H9 (cell line): ENCODE measurements around the gene CHMP1A. TPM values are rescaled to one million over a fixed set of nuclear protein-coding genes. Genes with fewer than 3 reads are reported as not detected.

Experiments used
- DNase-seq: peaks from one replicate; pipeline ENCODE4 v3.0.0-alpha.2; 2017
- H2AFZ ChIP-seq: one replicate; pipeline ENCODE4 v1.6.1; 2013; ENCODE audit warnings: mild to moderate bottlenecking, low read length, control low read depth, moderate library complexity
- H2AK5ac ChIP-seq: 2 replicates; pipeline ENCODE4 v1.6.1; 2013; ENCODE audit warnings: low read length, control low read depth, mixed read lengths; ENCODE audit not compliant: insufficient read length
- H2BK120ac ChIP-seq: one replicate; pipeline ENCODE4 v1.6.1; 2013; ENCODE audit warnings: low read depth, mild to moderate bottlenecking, low read length, control low read depth, inconsistent platforms; ENCODE audit not compliant: poor library complexity, severe bottlenecking
- H2BK12ac ChIP-seq: 2 replicates; pipeline ENCODE4 v1.6.1; 2013; ENCODE audit warnings: low read length, control low read depth, mixed read lengths, low read depth; ENCODE audit not compliant: insufficient read length
- H2BK15ac ChIP-seq: 2 replicates; pipeline ENCODE4 v1.6.1; 2013; ENCODE audit warnings: low read depth, low read length, control low read depth
- H2BK20ac ChIP-seq: one replicate; pipeline ENCODE4 v1.6.1; 2013; ENCODE audit warnings: low read depth, mild to moderate bottlenecking, low read length, control low read depth, inconsistent platforms; ENCODE audit not compliant: poor library complexity, severe bottlenecking
- H2BK5ac ChIP-seq: 2 replicates; pipeline ENCODE4 v1.6.1; 2013; ENCODE audit warnings: low read length, control low read depth, mixed read lengths; ENCODE audit not compliant: insufficient read length
- H3K14ac ChIP-seq: 2 replicates; pipeline ENCODE4 v1.6.1; 2013; ENCODE audit warnings: low read length, control low read depth; ENCODE audit not compliant: insufficient read depth
- H3K18ac ChIP-seq: 2 replicates; pipeline ENCODE4 v1.6.1; 2013; ENCODE audit warnings: low read depth, mild to moderate bottlenecking, mixed read lengths, low read length, control low read depth; ENCODE audit not compliant: insufficient read length
- H3K23ac ChIP-seq: 2 replicates; pipeline ENCODE4 v1.6.1; 2013; ENCODE audit warnings: low read length, control low read depth, mixed read lengths, low read depth; ENCODE audit not compliant: insufficient read length
- H3K23me2 ChIP-seq: 2 replicates; pipeline ENCODE4 v1.6.1; 2013; ENCODE audit warnings: low read depth, mild to moderate bottlenecking, mixed read lengths, low read length, control low read depth; ENCODE audit not compliant: insufficient read length, poor library complexity, severe bottlenecking
- H3K27ac ChIP-seq: 2 replicates; pipeline ENCODE4 v1.5.1; 2013; ENCODE audit warnings: low read length, control low read depth, mixed read lengths, low read depth; ENCODE audit not compliant: insufficient read length
- H3K27me3 ChIP-seq: 2 replicates; pipeline ENCODE4 v1.6.1; 2013; ENCODE audit warnings: low read length, control low read depth, inconsistent platforms; ENCODE audit not compliant: insufficient read depth
- H3K4ac ChIP-seq: 2 replicates; pipeline ENCODE4 v1.6.1; 2013; ENCODE audit warnings: low read depth, mild to moderate bottlenecking, control low read depth, inconsistent platforms, low read length, moderate library complexity
- H3K4me1 ChIP-seq: 2 replicates; pipeline ENCODE4 v1.6.1; 2013; ENCODE audit warnings: low read length, control low read depth, inconsistent platforms; ENCODE audit not compliant: insufficient read depth
- H3K4me2 ChIP-seq: 2 replicates; pipeline ENCODE4 v1.6.1; 2013; ENCODE audit warnings: low read length, control low read depth, mixed read lengths; ENCODE audit not compliant: insufficient read length, insufficient read depth
- H3K56ac ChIP-seq: 2 replicates; pipeline ENCODE4 v1.6.1; 2013; ENCODE audit warnings: low read depth, mild to moderate bottlenecking, mixed read lengths, low read length, control low read depth; ENCODE audit not compliant: insufficient read length
- H3K79me1 ChIP-seq: 2 replicates; pipeline ENCODE4 v1.6.1; 2013; ENCODE audit warnings: low read depth, mild to moderate bottlenecking, moderate library complexity, low read length, control low read depth, inconsistent platforms; ENCODE audit not compliant: insufficient read depth, poor library complexity, severe bottlenecking
- H3K79me2 ChIP-seq: 2 replicates; pipeline ENCODE4 v1.6.1; 2013; ENCODE audit warnings: low read length, control low read depth, inconsistent platforms; ENCODE audit not compliant: insufficient read depth
- H3K9ac ChIP-seq: 2 replicates; pipeline ENCODE4 v1.6.1; 2013; ENCODE audit warnings: low read length, control low read depth, mixed read lengths; ENCODE audit not compliant: insufficient read length; ENCODE audit errors: extremely low read depth
- H3K9me3 ChIP-seq: one replicate; pipeline ENCODE4 v1.6.1; 2013; ENCODE audit warnings: low read depth, low read length, inconsistent platforms; ENCODE audit not compliant: control insufficient read depth
- H3T11ph ChIP-seq: one replicate; pipeline ENCODE4 v1.6.1; 2013; ENCODE audit warnings: mild to moderate bottlenecking, low read length, control low read depth, inconsistent platforms
- H4K20me1 ChIP-seq: one replicate; pipeline ENCODE4 v1.6.1; 2013; ENCODE audit not compliant: control insufficient read depth, insufficient read length, insufficient read depth
- H4K5ac ChIP-seq: 2 replicates; pipeline ENCODE4 v1.6.1; 2013; ENCODE audit warnings: low read depth, mild to moderate bottlenecking, mixed read lengths, low read length, control low read depth; ENCODE audit not compliant: insufficient read length
- H4K8ac ChIP-seq: replicated peaks from 2 replicates; pipeline ENCODE4 v1.6.1; 2013; ENCODE audit warnings: low read length, control low read depth, mixed read lengths, low read depth; ENCODE audit not compliant: insufficient read length
- H4K91ac ChIP-seq: 2 replicates; pipeline ENCODE4 v1.6.1; 2013; ENCODE audit warnings: low read depth, mild to moderate bottlenecking, moderate library complexity, mixed read lengths, low read length, control low read depth; ENCODE audit not compliant: insufficient read length
- H3K27ac Mint-ChIP-seq, 3 experiments: 2 replicates in 2 of 3; 3 replicates in 1 of 3; pipeline ENCODE4 v1.8.0; 2020 to 2021; ENCODE audit warnings: mixed read lengths in 3 of 3, mild to moderate bottlenecking in 1 of 3, moderate library complexity in 1 of 3
- H3K27me3 Mint-ChIP-seq: 2 replicates; pipeline ENCODE4 v1.8.0; 2021; ENCODE audit warnings: low read depth, mild to moderate bottlenecking, moderate library complexity, mixed read lengths
- H3K36me3 Mint-ChIP-seq, 3 experiments: 2 replicates in 2 of 3; 3 replicates in 1 of 3; pipeline ENCODE4 v1.8.0; 2020 to 2021; ENCODE audit warnings: low read depth in 3 of 3, mixed read lengths in 3 of 3; ENCODE audit not compliant: insufficient read depth in 1 of 3
- H3K4me1 Mint-ChIP-seq, 2 experiments: 2 replicates each; pipeline ENCODE4 v1.8.0; 2020; ENCODE audit warnings: mixed read lengths in 2 of 2
- H3K4me3 Mint-ChIP-seq, 2 experiments: 2 replicates in 1 of 2; 3 replicates in 1 of 2; pipeline ENCODE4 v1.8.0; 2020 to 2021; ENCODE audit warnings: mild to moderate bottlenecking in 2 of 2, mixed read lengths in 2 of 2, moderate library complexity in 1 of 2
- H3K9me3 Mint-ChIP-seq, 2 experiments: 2 replicates in 1 of 2; 3 replicates in 1 of 2; pipeline ENCODE4 v1.8.0; 2020; ENCODE audit warnings: mild to moderate bottlenecking in 2 of 2, mixed read lengths in 2 of 2, moderate library complexity in 1 of 2
- CTCF ChIP-seq: fragments of 200-600 bp; sonication (generic); conservative IDR thresholded peaks from 3 replicates; pipeline ENCODE4 v1.8.0; 2021; ENCODE audit warnings: antibody characterized with exemption, mild to moderate bottlenecking
- WGBS: extraction: QIAGEN DNeasy Blood & Tissue Kit; methylation state at CpG from one replicate; pipeline ENCODE4 v1.1.7; 2013; ENCODE audit warnings: missing lambda C conversion rate, low lambda C conversion rate, mixed read lengths; ENCODE audit not compliant: insufficient read length; ENCODE audit errors: extremely low coverage; 5-methylcytosine and 5-hydroxymethylcytosine counted together
- total RNA-seq: library from RNA; stranded (reverse); gene quantifications from 2 replicates; pipeline ENCODE4 v1.2.1, GENCODE V29; 2021

The CHMP1A gene
- total RNA-seq, 1 experiment from 2014 or later = 89.6 TPM

- Mint-ChIP-seq H3K27ac (no peak overlapping the region), H3K36me3 (peaks cover 17 to 39% (median 33%) of the 10 kb centered on the region in 3 experiments), H3K27me3 (peaks cover 2% of the 10 kb centered on the region; the same call in 1 of the 2 replicates), H3K4me1 (peaks cover 9 to 14% of the 10 kb centered on the region in 2 experiments), H3K9me3 (no peaks in the 10 kb centered on the region; a peak in 2 of 5 replicates), H3K4me3 (peak overlapping the region in 1 of 2 experiments; percentile 84; a peak in 2 of 5 replicates)
- Histone ChIP-seq H2BK5ac (no peak overlapping the region), H3K23ac (no peak overlapping the region), H2BK120ac (no peak overlapping the region), H4K5ac (no peak overlapping the region), H2BK20ac (no peak overlapping the region), H4K8ac (no peak overlapping the region), H2AK5ac (no peak overlapping the region), H2BK12ac (no peak overlapping the region), H3K79me1 (peaks cover 2% of the 10 kb centered on the region), H3K4ac (no peak overlapping the region), H3K18ac (no peak overlapping the region), H3K23me2 (peaks cover 7% of the 10 kb centered on the region), H2AFZ (no peak overlapping the region), H3K27ac (no peak overlapping the region), H3K9me3 (no peaks in the 10 kb centered on the region), H3K27me3 (no peaks in the 10 kb centered on the region), H3K56ac (no peak overlapping the region), H3K14ac (no peak overlapping the region; the same call in 1 of the 2 replicates), H3K4me1 (no peaks in the 10 kb centered on the region), H2BK15ac (no peak overlapping the region), H4K91ac (no peak overlapping the region), H3K79me2 (peaks cover 5% of the 10 kb centered on the region; the same call in 1 of the 2 replicates), H3K9ac (no peak overlapping the region), H3K4me2 (no peak overlapping the region), H3T11ph (no peak overlapping the region), H4K20me1 (no peaks in the 10 kb centered on the region)
- TF ChIP-seq CTCF = no peak
- WGBS = no CpG with 5 or more reads among the region's 10 CpGs
- no peak for DNase-seq
These were observed 2.4 kb downstream of the CHMP1A start for GRCh38 chr16:89655062-89655643.
